Left hindlimb (tissue), 1 donor: ENCODE results near the gene CDHR5.
"Not testable (repeated sequence)": the region's sequence is repeated elsewhere in the genome, so short reads cannot be mapped to it uniquely, and the experiment has no call there.

ENCODE experiments used
- DNase-seq: peaks from one replicate; pipeline ENCODE4 v3.0.0-alpha.2; 2018

The CDHR5 gene

DNA sequence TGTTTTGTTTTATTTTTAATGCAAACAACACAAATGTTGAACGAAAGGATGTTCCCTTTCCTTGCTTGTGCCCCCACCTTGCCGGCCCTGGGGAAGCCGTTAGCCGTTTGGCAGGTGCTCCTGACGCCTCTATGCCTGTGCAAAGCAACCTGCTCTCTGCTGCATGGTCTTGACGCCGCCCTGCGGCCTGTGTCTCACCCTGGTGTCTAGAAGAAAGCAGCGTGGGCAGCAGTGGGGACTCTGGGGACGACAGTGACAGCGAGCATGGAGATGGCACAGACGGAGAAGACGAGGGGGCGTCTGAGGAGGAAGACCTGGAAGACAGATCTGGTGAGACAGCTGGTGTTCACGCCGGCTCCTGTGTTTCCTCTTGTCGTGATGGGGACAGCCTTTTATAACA lies 43.0 kb downstream of the CDHR5 start:
- no peak for DNase-seq

DNA sequence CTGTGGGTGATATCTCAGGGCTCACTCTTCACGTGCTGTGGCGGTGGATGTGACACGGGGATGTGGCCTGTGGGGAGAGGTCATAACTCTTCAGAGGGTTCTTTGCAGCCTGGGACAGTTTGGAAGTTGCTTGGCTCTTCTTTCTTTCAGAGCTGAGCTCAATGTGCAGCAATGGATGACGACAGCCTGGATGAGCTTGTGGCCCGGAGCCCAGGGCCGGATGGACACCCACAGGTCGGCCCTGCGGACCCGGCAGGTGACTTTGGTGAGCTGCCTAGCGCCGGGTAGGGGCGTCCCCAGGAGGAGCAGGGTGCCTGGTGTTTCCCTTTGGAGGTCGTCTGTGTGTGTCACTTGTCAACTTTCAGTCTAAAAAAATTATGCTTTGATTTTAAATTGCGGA lies 43.4 kb downstream of the CDHR5 start:
- no peak for DNase-seq

DNA sequence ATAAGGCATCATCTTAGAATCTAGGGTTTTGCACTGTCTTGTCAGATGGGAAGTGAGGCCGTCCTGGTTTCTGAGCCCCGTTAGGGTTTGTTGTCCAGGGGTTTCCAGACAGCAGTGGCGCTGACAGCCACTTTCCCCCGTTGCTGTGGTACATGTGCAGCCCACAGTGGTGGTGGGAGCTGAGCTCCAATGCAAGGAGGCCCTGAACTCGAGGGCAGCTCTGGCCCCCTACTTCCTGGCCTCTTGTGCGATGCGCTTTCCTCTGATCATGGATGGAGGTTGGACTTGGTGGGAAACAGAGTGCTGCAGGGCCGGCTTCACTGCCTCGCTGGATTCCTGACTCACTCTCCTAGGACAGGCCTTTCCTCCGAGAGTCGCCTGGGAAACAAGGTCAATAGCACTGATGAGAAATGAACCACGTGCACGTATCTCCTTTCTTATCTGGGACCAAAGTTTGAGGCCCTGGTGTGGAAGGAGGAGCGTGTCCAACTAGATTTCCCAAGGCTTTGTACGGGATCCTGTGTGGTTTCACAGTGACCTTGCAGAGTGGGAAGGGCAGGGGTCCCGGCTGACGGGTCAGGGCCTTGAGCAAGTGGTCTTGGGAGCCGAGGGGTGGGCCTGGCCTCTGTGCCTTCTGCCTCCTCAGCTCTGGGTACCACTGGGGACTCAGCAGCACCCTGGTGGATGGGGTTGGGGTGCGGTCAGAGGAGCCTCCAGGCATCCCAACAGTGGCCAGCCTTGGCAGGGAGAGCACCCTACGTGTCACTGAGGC lies 44.7 kb downstream of the CDHR5 start:
- no peak for DNase-seq

DNA sequence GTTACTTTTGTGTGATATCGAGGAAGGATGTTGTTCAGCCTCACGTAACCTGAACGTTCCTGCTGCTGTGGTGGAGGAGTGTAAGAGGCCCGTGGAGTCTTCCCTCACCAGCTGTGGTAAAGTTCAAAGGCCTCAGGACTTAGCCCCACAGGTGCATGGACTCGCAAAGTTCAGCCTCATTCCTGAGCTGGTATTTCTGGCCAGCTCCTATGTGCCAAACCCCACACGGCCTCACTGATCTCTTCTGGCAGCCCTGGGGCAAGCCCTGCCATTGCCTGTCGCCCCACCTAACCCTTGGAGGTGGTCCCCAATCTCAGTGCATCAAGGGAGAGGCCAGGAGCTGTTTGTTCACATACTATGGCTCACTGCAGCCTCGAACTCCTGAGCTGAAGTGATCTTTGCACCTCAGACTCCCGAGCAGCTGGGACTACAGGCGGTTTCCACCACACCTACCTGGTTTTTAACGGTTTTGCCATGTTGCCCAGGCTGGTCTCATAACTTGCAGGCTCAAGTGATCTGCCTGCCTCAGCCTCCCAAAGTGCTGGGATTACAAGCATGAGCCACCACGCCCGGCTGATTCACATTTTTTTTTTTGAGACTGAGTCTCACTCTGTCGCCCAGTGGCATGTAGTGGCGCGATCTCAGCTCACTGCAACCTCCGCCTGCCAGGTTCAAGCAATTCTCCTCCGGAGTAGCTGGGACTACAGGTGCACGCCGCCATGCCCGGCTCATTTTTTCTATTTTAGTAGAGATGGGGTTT lies 46.3 kb downstream of the CDHR5 start:
- DNase-seq: no peak

DNA sequence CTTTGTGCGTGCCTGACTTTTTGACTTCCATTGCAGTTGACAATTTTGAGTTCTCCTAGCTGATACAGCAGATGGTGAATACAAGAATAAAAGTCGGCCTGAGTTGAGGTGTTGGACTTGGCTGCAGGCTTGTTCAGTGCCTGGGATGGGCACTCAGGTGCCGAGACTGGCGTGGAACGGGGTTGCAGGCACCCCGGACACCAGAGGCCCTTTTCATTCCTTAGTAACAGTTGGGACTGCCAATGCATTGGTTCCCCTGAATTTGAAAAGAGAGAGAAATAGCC lies 47.2 kb downstream of the CDHR5 start:
- DNase-seq: no peak

DNA sequence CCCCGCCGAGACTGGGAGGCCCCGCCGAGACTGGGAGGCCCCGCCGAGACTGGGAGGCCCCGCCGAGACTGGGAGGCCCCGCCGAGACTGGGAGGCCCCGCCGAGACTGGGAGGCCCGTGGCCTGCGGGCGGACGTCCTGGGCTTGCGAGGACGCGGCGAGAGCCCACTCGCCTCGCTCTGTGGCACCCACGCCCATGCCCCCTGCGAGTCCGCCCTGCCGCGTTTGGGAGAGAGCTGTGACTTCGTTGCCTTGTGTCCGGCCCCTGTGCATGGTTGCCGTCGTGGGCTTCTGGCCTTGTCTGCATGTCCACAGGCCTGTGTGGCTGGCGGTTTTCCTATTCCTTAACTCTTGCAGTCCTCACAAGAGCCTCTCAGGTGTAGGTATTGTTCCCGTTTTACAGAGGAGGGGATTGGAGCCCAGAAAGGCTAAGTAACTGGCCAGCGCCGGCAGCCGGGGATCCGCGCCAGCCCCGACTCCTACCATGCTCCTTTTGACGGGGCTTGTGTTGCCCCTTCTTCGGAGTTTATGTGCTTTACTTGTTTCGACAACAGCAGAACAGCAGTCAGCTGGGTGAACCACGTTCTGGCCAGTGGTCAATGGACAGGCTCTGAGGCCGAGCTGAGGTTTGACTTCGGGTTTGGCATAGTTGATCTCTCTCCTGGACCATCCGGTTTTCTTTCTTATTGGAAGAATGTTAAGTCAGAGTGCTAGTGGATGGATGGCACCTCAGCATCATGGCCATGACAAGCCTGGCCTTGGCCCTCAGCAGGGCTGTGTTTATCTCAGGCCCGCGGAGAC lies 47.7 kb downstream of the CDHR5 start:
- no peak for DNase-seq

DNA sequence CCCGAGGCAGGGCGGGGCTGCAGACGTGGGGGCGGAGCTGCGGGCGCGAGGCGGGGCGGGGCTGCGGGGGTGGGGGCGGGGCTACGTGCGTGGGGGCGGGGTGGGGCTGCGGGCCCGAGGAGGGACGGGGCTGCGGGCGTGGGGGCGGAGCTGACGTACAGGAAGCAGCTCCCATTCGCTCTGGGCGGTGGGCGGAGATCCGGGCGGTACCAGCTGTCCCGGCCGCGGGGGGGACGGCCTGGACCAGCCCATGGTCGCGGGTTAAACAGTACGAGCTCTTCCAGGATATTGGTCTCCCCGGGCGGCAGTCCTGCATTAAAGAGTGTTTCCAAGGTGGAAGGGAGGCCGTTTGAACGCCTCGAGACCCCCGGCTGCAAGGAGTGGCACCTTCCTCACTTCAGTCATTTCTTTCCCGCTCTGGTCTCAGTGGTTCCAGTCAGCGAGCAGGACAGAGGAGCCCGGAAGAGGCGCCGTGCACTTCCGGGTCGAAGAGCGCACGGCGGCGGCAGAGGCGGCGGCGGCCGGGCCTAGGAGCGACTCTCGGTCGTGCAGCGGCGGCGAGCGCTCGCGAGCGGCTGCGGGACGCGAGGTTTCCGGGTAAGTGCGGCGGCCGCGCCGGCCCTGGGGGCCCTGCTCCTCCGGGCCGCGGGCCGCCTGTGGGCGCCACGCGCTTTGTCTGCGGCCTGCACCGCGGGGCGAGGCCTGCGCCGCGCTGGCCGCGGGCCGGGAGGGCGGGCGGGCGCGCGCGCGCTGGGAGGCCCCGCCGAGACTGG lies 48.6 kb downstream of the CDHR5 start, which contains the start of gene PHRF1:
PHRF1 (plus strand) TSS at position 475 of the 773 bp plus-strand sequence. CDS start 5,043 bp downstream, outside the sequence.
- DNase-seq: peak; percentile 98

DNA sequence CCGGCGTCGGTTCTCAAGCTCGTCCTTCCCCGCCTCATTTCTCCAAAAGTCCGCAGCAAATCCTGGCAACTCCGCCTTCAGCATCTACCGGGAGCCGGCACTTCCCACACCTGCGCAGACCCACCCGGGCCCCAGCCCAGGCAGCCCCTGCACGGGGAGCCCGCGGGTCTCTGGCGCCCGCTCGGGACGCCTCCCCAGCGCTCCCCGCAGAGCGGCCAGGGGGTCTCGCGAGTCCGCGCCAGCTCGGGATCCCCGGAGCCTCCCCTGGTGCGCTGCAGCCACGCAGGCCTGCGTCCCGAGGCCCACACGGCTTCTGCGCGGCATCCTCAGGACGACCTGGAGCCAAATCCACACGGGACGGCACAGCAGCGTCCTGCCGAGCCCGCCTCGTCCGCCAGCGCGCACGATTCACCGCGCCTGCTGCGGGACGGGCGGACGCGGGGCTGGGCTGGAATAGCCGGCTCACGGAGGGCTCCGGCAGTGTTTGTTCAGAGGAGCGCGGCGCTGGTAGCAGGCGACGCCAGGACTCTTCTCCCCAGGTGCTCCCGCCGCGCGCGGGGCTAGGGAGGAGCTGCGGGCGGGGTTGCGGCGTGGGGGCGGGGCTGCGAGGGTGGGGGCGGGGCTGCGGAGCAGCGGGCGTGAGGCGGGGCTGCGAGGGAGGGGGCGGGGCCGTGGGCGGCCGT lies 49.3 kb downstream of the CDHR5 start:
- DNase-seq: no peak

DNA sequence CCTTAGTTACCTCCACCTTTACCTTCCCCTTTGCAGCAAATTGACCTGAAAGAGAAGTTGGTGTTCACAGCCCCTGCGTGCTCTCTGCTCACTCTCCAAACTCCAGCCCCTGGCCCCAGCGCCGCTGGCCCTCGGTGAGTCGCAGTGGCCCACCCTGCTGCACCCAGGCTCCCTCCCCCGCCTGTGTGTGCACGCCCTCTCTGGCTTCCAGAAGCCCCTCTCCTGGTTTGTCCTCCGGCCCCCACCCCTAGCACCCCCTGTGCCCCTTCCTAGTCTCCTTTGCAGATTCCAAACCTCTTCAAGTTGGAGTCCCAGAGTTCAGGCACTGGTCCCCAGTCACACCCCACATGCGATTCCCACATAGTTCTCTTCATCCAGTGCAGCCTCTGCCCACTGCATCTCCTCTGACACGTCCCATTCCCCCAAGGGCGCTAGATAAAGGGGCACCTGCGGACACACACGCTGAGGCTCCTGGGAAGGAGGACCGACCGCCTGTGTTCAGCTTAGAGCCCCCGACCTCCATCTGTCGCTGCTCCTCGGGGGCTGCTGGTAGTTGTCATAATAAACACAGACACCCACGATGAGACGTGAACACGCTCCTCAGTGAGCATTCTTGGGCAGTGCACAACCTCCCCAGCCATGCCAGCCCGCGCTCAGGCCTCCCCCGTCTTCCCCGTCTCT lies 50.0 kb downstream of the CDHR5 start:
- DNase-seq: no peak

DNA sequence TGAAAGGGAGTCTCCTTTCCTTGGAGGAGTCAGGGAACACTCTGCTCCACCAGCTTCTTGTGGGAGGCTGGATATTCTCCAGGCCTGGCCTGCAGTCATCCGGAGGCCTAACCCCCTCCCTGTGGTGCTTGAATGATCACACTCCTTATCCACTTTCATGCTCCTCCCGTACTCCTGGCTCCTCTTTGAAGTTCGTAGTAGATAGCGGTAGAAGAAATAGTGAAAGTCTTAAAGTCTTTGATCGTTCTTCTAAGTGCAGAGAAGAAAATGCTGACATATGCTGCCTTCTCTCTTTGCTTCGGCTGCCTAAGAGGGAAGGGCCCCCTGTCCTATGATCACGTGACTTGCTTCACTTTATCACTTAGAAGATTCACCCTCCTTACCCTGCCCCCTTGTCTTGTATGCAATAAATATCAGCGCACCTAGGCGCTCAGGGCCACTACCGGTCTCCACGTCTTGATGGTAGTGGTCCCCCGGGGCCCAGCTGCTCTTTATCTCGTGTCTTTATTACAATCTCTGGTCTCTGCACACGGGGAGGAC lies 50.7 kb downstream of the CDHR5 start:
- not testable (repeated sequence) for DNase-seq

DNA sequence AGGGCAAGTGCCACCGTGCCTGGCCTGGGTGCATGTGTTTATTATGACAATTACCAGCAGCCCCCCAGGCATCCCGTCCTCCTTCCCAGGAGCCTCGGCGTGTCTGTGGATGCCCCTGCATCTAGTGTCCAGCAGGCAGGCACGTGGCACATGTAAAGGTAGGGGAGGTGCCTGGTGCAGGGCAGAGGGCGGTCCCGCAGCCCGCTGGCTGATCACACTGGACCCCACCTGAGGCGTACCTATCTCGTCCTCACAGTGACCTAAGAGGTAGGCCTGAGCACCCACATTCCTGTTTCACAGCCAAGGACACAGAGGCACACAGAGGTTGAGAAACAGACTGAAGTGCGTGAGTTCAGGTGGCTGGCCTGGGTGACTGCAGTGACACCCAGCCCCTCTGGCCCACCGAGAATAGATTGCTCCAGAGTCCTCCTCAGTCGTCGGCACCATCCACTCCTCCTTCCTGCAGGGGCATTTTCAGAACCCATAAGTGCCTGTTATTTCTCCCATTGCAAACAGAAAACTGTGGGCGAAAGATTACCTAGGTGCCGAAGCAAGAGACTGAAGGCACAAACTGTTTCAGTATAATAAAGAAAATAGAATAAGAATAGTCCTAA lies 51.5 kb downstream of the CDHR5 start:
- no peak for DNase-seq

DNA sequence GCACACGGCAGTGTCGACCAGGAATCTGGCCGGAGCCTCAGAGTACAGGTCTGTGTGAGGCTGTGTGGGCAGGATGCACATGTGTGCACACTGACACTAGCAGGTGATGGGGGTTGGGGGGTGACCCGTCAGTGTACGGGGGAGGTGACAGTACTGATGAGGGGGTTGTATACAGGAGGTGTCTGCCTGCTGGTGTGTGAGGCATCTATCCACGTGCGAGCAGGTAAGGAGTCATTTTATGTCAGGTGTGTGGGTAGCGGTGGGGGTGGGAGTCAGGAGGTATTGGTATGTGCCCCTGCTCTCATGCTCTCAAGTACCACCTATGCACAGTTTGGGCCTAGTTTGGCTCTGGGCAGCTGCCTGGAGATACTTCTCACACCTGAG lies 53.0 kb downstream of the CDHR5 start:
- no peak for DNase-seq

DNA sequence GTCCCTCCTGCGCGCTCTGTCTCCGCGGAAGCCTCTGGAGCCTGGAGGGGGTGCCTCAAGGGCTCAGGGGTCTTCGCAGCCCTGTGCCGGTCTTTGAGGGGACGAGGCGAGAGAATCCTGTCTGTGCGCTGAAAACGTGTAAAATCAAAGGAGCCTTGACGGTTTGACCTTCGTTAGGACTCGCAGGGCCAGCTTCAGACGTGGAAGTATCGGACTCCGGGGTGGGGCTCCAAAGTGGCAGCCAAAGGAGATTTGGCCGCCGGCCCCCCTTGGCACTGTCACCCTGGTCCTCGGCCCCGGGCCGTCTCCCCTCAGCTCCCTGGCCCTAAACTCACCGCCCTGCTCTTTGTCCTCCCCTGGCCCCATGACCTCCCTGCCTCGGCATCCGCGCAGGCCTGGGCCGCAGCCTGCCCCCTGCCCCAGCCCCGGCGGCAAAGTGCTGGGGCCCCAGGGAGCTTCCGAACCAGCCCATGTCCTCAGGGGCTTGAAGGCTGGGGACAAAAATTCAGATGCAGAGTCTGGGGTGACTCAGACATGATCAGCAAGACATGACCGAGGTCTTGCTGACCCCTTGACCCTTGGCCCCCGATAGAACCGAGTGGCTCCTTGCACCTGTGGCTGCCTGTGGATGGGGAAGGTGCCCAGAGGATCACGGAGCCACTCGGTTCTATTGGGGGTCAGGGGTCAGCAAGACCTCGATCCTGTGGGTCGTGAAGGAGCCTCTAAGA lies 55.4 kb downstream of the CDHR5 start:
- DNase-seq: peak; percentile 48

DNA sequence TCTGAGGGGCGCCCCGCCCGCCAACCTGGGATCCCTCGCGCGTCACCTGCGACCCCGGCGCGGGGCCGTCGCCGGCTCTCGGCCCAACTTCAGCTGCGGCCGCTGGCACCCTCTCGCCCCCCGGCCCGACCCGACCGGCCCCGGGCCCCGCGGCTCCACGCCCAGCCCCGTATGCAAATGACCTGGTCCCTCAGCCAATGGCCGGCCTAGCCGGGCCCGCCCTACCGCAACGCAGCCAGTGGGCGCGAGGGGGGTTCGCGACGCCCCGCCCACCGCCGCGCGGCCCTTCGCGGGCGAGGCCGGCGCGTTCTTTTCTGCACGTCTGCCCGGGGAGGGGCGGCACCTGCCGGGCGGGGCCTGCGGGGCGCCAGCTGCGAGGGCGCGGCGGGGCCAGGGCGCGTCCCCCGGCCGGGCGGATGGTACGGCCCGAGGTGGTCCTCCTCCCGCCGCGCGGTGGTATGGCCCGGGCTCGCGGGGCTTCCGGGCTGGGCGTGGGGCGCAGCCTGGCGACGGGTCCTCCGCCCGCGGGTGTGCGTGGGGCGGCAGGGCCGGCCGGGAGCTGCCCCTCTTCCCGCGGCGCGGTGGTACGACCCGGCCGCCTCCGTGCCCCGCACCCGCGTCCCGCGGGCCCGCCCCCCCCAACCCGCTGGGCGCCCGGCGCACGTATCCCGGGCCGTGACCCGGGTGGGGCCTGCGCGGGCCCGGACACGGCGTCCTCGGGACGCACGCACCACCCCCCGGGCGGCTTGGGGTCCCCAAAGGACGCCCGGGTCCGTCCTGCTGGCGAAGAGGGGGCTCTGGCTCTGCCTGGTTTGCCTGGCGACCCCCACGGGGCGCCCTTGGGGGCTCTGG lies 56.2 kb downstream of the CDHR5 start:
- DNase-seq: peak; percentile 97

DNA sequence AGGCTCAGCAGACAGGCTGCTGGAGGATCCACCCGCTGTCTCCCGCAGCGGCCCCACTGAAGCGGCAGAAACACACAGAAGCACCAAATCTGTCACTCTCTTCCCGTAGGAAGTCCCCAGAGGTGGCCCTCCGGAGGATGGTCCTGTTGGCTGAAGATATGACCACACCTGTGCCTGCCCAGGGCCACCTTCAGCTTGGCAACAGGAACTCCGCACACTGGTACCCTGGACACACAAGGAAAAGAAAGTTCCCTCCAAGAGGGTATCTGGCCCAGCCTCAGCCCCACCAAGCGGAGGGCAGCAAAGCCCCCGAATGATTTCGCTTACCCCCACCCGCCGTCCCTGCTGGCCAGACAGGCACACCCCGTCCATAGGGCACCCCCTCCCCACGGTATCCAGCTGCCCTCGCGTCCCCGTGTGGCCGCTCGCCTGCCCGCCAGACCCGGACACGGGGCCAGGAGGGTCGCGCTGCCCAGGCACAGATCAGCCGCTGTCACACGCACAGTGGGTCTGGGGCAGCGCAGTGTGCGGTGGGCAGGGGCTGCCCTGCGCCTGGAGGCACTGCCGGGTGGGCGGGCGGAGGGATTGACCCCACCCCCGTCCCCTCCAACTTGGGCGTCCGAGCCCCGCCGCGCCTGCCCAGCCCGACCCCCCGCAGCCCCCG lies 57.0 kb downstream of the CDHR5 start:
- DNase-seq: peak; percentile 53

DNA sequence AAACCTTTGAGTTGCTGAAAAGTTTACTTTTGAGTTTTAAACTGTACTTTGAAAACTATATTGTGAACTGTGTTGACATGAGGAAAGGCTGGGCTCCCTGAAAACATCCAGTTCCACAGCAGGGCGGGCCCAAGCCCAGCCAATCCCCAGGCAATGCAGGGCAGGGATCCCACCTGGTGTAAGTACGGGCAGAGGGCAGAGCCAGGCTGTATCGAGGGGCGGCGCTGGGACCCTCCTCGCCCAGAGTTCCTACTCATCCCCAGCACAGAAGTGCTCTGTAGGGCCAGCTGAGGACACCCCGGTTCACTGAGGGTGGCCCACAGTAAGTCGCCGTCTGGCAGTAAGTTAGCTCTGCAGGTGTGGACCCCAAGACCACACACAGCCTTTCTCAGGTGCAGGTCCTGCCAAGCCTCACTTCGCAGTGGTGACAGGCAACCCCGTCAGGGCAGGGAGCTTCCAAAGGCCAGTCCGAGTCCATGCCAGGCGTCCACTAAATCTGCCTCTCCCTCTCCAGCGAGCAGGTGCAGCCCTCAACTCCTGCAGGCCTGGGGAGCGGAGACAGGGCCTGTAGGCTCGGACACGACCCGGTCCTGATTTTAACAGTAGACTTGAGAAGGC lies 57.6 kb downstream of the CDHR5 start:
- peak; percentile 30 for DNase-seq
